SIG-M5 treated with dmso at 0.1 percent for 504 hours (cell line): ENCODE results near the gene CHKB.
"Not testable (repeated sequence)": the region's sequence is repeated elsewhere in the genome, so short reads cannot be mapped to it uniquely, and the experiment has no call there.

Source experiments
- DNase-seq: peaks from one replicate; lab custom pipeline; 2025; ENCODE audit not compliant: unreplicated experiment; lab: John Stamatoyannopoulos, UW

CHKB gene

GRCh38 chr22:50612528-50613221 lies 30.0 kb upstream of the CHKB start:
- DNase-seq = no peak

GRCh38 chr22:50612168-50612527 lies 29.5 kb upstream of the CHKB start:
- no peak for DNase-seq

- DNase-seq = no peak
Measured at GRCh38 chr22:50611341-50612060, 28.9 kb upstream of the CHKB start.

- DNase-seq = no peak
Measured at GRCh38 chr22:50610581-50610980, 27.9 kb upstream of the CHKB start.

GRCh38 chr22:50610041-50610451 lies 27.4 kb upstream of the CHKB start:
- no peak for DNase-seq

- no peak for DNase-seq
Measured at GRCh38 chr22:50609599-50609998, 26.9 kb upstream of the CHKB start.

- DNase-seq = no peak
Measured at GRCh38 chr22:50608996-50609395, 26.3 kb upstream of the CHKB start.

- DNase-seq = not testable (repeated sequence)
Measured at GRCh38 chr22:50608058-50608840, 25.6 kb upstream of the CHKB start.

GRCh38 chr22:50607659-50608020 lies 25.0 kb upstream of the CHKB start:
- DNase-seq = no peak

GRCh38 chr22:50606946-50607658 lies 24.5 kb upstream of the CHKB start:
- no peak for DNase-seq

GRCh38 chr22:50606165-50606945 lies 23.7 kb upstream of the CHKB start:
- peak; percentile 20 for DNase-seq

GRCh38 chr22:50605613-50606074 lies 23.0 kb upstream of the CHKB start:
- no peak for DNase-seq

GRCh38 chr22:50605002-50605612 lies 22.5 kb upstream of the CHKB start:
- no peak for DNase-seq

GRCh38 chr22:50604256-50605001 lies 21.8 kb upstream of the CHKB start:
- no peak for DNase-seq

GRCh38 chr22:50603511-50604255 lies 21.0 kb upstream of the CHKB start:
- no peak for DNase-seq

- DNase-seq = no peak
Measured at GRCh38 chr22:50602338-50602700, 19.7 kb upstream of the CHKB start.

- no peak for DNase-seq
Measured at GRCh38 chr22:50601669-50602337, 19.2 kb upstream of the CHKB start.

- DNase-seq = no peak
Measured at GRCh38 chr22:50600967-50601668, 18.5 kb upstream of the CHKB start.
